ENCODE data around the gene USH1C. TPM values are rescaled to one million over a fixed set of nuclear protein-coding genes. Genes with fewer than 3 reads are reported as not detected.

The USH1C gene
- total RNA-seq, 3 donors from 2014 or later = 81.7 to 229 (median 141) TPM

DNA sequence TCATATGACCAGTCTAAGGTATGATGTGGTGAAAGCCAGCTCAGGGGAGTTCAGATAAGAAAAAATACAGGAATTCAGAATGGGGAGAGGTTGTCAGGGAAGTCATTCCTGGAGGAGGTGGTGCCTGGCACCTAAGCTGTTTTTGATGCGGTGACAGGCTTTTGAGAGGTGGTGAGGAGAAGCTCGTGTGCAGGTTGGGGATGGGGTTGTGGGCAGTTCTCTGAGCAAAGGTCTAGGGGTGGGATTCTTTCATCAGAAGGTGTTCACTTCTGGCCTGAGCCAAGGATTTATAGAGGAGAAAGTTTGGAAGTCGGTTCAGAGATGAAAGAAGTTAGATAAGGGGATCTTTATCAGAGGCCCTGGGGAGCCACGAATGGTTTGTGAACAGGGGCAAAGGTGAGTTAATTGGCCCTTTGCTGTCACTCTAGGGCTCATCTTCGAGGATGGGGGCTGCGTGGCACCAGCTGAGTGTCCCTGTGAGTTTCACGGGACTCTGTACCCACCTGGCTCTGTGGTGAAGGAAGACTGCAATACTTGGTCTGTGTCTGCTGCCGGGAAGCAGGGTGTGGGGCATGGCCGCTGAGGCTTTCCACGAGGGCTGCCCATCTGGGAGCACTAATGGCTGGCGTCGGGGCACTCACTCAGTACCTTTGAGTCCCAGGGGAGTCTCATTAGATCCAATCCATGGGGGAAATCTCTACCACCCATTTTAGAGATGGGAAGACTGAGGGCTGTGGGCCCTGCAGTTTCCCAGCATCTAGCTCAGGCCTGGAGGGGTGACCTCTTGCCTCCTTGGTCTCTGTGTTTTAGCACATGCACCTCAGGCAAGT lies 16.3 kb upstream of the USH1C start:
- DNase-seq (no peak), ATAC-seq (no peak)
- no peaks in the 10 kb centered on the region for H3K9me3 ChIP-seq
- intact Hi-C loops (cut with DNase I, micrococcal nuclease) = no loop called here
- H3K4me3 ChIP-seq = no peak overlapping the region
- H3K36me3 ChIP-seq (ENCODE audit: low read depth) = no peaks in the 10 kb centered on the region
- TF ChIP-seq, protein P1, sequence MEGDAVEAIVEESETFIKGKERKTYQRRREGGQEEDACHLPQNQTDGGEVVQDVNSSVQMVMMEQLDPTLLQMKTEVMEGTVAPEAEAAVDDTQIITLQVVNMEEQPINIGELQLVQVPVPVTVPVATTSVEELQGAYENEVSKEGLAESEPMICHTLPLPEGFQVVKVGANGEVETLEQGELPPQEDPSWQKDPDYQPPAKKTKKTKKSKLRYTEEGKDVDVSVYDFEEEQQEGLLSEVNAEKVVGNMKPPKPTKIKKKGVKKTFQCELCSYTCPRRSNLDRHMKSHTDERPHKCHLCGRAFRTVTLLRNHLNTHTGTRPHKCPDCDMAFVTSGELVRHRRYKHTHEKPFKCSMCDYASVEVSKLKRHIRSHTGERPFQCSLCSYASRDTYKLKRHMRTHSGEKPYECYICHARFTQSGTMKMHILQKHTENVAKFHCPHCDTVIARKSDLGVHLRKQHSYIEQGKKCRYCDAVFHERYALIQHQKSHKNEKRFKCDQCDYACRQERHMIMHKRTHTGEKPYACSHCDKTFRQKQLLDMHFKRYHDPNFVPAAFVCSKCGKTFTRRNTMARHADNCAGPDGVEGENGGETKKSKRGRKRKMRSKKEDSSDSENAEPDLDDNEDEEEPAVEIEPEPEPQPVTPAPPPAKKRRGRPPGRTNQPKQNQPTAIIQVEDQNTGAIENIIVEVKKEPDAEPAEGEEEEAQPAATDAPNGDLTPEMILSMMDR (IDR thresholded peaks at IDR 0.05) = no peak
- no peaks in the 10 kb centered on the region for H3K4me1 ChIP-seq (ENCODE audit: low read depth)

DNA sequence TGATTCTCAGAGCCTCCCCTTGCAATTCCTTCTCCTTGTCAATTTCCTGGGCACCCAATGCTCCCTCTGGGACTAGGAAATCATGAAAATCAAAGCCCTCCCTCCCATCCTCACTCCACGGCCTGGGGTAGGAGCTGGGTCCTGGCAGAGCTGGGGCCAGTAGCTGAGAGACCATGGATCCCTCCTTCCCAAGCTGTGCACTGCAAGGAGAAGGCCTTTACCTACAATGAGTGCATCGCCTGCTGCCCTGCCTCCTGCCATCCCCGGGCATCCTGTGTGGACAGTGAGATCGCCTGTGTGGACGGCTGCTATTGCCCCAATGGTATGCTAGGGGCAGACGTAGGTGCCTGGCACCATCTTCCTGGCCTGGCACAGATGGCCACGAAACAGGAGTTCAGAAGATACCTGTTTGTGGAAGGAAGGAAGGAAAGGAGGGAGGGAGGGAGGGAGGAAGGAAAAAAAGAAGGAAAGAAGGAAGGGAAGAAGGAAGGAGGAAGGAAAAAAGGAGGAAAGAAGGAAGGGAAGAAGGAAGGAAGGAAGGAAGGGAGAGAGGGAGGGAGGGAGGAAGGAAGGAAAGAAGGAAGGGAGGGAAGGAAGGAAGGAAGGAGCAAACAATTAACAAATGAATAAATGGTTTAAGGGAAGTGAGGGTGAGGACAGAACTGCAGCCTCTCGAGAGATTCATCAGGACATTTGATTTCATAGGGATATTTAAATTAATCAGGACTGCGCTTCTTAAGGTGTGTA lies 15.3 kb upstream of the USH1C start:
- ATAC-seq = no peak
- no peaks in the 10 kb centered on the region for H3K9me3 ChIP-seq
- intact Hi-C loops (cut with DNase I, micrococcal nuclease) = no loop called here
- no peak for DNase-seq
- no peak overlapping the region for H3K4me3 ChIP-seq
- no peaks in the 10 kb centered on the region for H3K4me1 ChIP-seq (ENCODE audit: low read depth)
- TF ChIP-seq, protein P1 (IDR thresholded peaks at IDR 0.05) = no peak
- H3K36me3 ChIP-seq (ENCODE audit: low read depth) = no peaks in the 10 kb centered on the region

DNA sequence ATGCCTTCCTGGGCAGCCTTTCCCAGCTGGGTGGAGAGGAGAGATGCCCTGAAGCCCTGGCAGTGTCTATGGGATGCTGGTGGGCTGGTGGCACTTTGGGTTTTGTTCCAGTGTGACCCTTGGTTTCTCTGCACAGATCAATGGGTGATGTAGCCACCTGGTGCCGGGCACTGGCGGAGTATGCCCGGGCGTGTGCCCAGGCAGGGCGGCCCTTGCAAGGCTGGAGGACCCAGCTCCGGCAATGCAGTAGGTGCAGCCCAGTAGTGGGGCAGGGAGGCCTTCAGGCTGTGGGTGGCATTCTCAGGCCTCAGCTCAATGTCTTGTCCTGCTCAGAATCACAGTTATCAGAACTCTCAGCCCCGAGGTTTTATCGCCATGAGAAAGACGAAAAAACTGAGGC lies 14.7 kb upstream of the USH1C start:
- H3K36me3 ChIP-seq (ENCODE audit: low read depth) = no peaks in the 10 kb centered on the region
- intact Hi-C loops (cut with DNase I, micrococcal nuclease) = no loop called here
- no peaks in the 10 kb centered on the region for H3K4me1 ChIP-seq (ENCODE audit: low read depth)
- no peak for DNase-seq
- H3K4me3 ChIP-seq = no peak overlapping the region
- no peak for ATAC-seq
- TF ChIP-seq, protein P1 (IDR thresholded peaks at IDR 0.05) = no peak
- H3K9me3 ChIP-seq = no peaks in the 10 kb centered on the region

DNA sequence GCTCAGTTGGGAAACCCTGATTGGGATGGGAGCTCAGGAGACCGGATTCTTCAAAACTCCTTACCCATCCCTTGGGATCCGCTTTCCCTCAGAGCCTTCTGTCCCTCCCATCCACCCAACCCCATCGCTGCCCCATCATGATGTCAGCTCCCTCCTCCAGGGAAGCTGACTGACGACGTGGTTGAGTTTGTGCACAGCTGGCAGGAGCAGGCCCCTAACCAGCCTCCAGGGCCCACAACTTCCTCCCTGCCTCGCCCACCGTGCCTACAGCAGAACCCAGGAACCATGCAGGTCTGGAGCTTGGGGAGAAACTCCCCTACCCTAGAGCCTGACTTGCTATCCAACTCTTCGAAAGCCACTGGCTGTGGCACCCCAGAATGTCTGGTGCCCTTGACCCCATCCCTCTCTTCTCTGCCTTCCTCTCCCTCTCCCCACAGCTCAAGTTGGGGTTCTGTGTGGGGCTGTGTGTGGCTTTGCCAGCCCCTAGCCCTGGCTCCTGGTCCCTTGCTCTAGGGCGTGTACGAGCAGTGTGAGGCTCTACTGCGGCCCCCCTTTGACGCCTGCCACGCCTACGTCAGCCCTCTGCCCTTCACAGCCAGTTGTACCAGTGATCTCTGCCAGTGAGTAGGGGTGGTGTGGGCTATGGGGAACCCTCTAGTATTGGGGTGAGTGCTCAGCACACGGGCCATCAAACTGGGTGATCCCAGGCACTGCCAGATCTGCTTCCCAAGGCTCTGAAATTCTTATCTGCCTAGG lies 14.0 kb upstream of the USH1C start:
- H3K9me3 ChIP-seq = no peaks in the 10 kb centered on the region
- ATAC-seq = no peak
- DNase-seq = no peak
- no peaks in the 10 kb centered on the region for H3K36me3 ChIP-seq (ENCODE audit: low read depth)
- intact Hi-C loops (cut with DNase I, micrococcal nuclease) = no loop called here
- H3K4me3 ChIP-seq = no peak overlapping the region
- TF ChIP-seq, protein P1 (IDR thresholded peaks at IDR 0.05) = no peak
- H3K4me1 ChIP-seq (ENCODE audit: low read depth) = no peaks in the 10 kb centered on the region

DNA sequence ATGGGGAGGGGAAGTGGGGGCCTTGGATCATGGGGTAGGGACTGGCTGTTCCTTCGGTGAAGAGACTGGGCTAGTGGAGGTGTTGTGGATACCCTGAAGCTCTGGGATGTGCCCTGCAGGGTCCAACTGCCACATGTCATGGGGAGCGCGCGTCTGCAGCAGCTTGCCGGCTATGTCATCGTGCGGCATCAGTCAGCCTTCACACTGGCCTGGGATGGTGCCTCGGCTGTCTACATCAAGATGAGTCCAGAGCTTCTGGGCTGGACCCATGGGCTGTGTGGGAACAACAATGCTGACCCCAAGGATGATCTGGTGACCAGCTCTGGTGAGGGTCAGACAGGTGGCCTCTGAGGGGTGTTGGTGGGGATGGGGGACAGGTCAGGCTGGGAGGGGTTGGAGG lies 12.8 kb upstream of the USH1C start:
- intact Hi-C loops (cut with DNase I, micrococcal nuclease) = no loop called here
- no peaks in the 10 kb centered on the region for H3K36me3 ChIP-seq (ENCODE audit: low read depth)
- ATAC-seq (no peak), DNase-seq (no peak)
- TF ChIP-seq, protein P1 (IDR thresholded peaks at IDR 0.05) = no peak
- no peaks in the 10 kb centered on the region for H3K9me3 ChIP-seq
- no peaks in the 10 kb centered on the region for H3K4me1 ChIP-seq (ENCODE audit: low read depth)
- no peak overlapping the region for H3K4me3 ChIP-seq
